Smooth muscle cell (in vitro differentiated cells): ENCODE results near the gene MBP. TPM values are rescaled to one million over a fixed set of nuclear protein-coding genes. Genes with fewer than 3 reads are reported as not detected.

Experiments used
- DNase-seq: peaks from one replicate; lab custom pipeline; 2025; ENCODE audit not compliant: unreplicated experiment; lab: John Stamatoyannopoulos, UW
- H2AFZ ChIP-seq: fragments of 200-600 bp; sonication (generic); 2 replicates; pipeline ENCODE4 v1.6.0; 2016; ENCODE audit warnings: antibody characterized with exemption, low read depth, mild to moderate bottlenecking
- H3F3A ChIP-seq: fragments of 200-600 bp; sonication (generic); 2 replicates; pipeline ENCODE4 v1.6.0; 2017; ENCODE audit warnings: antibody characterized with exemption, low read depth
- H3K27ac ChIP-seq: fragments of 200-600 bp; sonication (generic); 2 replicates; pipeline ENCODE4 v1.5.1; 2016; ENCODE audit warnings: low read depth, mild to moderate bottlenecking
- H3K27me3 ChIP-seq: fragments of 200-600 bp; sonication (generic); 2 replicates; pipeline ENCODE4 v1.6.1; 2016; ENCODE audit warnings: low read depth, mild to moderate bottlenecking
- H3K36me3 ChIP-seq: fragments of 200-600 bp; sonication (generic); 2 replicates; pipeline ENCODE4 v1.5.1; 2016; ENCODE audit warnings: low read depth
- H3K4me1 ChIP-seq: fragments of 200-600 bp; sonication (generic); 2 replicates; pipeline ENCODE4 v1.5.1; 2016; ENCODE audit warnings: low read depth
- H3K4me2 ChIP-seq: fragments of 200-600 bp; sonication (generic); 2 replicates; pipeline ENCODE4 v1.6.0; 2016; ENCODE audit warnings: mild to moderate bottlenecking
- H3K4me3 ChIP-seq: fragments of 200-600 bp; sonication (generic); 2 replicates; pipeline ENCODE4 v1.5.1; 2016; ENCODE audit warnings: mild to moderate bottlenecking
- H3K79me2 ChIP-seq: fragments of 200-600 bp; sonication (generic); 2 replicates; pipeline ENCODE4 v1.6.0; 2016; ENCODE audit warnings: low read depth, mild to moderate bottlenecking
- H3K9ac ChIP-seq: fragments of 200-600 bp; sonication (generic); 2 replicates; pipeline ENCODE4 v1.6.0; 2016; ENCODE audit warnings: low read depth
- H3K9me3 ChIP-seq: fragments of 200-600 bp; sonication (generic); replicated peaks from 2 replicates; pipeline ENCODE4 v1.5.1; 2016; ENCODE audit warnings: low read depth
- H4K20me1 ChIP-seq: fragments of 200-600 bp; sonication (generic); 2 replicates; pipeline ENCODE4 v1.6.0; 2016; ENCODE audit warnings: low read depth
- CTCF ChIP-seq: fragments of 200-600 bp; sonication (generic); IDR thresholded peaks from 2 replicates; pipeline ENCODE4 v1.5.1; 2017; ENCODE audit warnings: borderline replicate concordance, mild to moderate bottlenecking, antibody characterized with exemption; ENCODE audit not compliant: insufficient read depth, poor library complexity, severe bottlenecking
- WGBS: methylation state at CpG from one replicate; pipeline ENCODE4 v1.1.7; 2016; ENCODE audit warnings: low lambda C conversion rate; 5-methylcytosine and 5-hydroxymethylcytosine counted together
- polyA plus RNA-seq: library from polyadenylated mRNA; unstranded; fragments of >200 nt; fragmentation: Nextera tagmentation; extraction: Ambion mirVana; gene quantifications from 2 replicates; pipeline ENCODE4 v1.2.1, GENCODE V29; 2016
- total RNA-seq: library from RNA; depleted of rRNA; stranded (reverse); fragments of >200 nt; gene quantifications from 2 replicates; pipeline ENCODE4 v1.2.3, GENCODE V29; 2014

The MBP gene
- total and polyA plus RNA-seq, 2 experiments from 2014 or later = 1.4 to 5.1 TPM

GRCh38 chr18:77004555-77005380, 127.8 kb downstream of the MBP start:
- Histone ChIP-seq H3K9ac (no peak overlapping the region), H3F3A (no peaks in the 10 kb centered on the region), H2AFZ (no peak overlapping the region), H3K79me2 (no peaks in the 10 kb centered on the region), H3K4me3 (no peak overlapping the region), H3K27me3 (peaks cover 2% of the 10 kb centered on the region), H3K9me3 (no peaks in the 10 kb centered on the region), H3K4me1 (no peaks in the 10 kb centered on the region), H4K20me1 (no peaks in the 10 kb centered on the region), H3K36me3 (no peaks in the 10 kb centered on the region), H3K27ac (no peak overlapping the region), H3K4me2 (no peak overlapping the region)
- no peak for DNase-seq
- 92% methylated on average over 26 of the region's 26 CpGs for WGBS
- no peak for TF ChIP-seq CTCF

GRCh38 chr18:77003316-77003715, 129.3 kb downstream of the MBP start:
- H3K4me2 ChIP-seq = no peak overlapping the region
- no peaks in the 10 kb centered on the region for H4K20me1 ChIP-seq
- no peak for DNase-seq
- H3K36me3 ChIP-seq = no peaks in the 10 kb centered on the region
- 97% methylated on average over 7 of the region's 7 CpGs for WGBS
- H3K27me3 ChIP-seq = peaks cover 2% of the 10 kb centered on the region
- no peak overlapping the region for H3K9ac ChIP-seq
- no peak overlapping the region for H3K4me3 ChIP-seq
- no peak overlapping the region for H3K27ac ChIP-seq
- no peaks in the 10 kb centered on the region for H3F3A ChIP-seq
- no peak overlapping the region for H2AFZ ChIP-seq
- no peaks in the 10 kb centered on the region for H3K79me2 ChIP-seq
- H3K4me1 ChIP-seq = no peaks in the 10 kb centered on the region
- no peak for TF ChIP-seq CTCF
- no peaks in the 10 kb centered on the region for H3K9me3 ChIP-seq

- Histone ChIP-seq H3K36me3 (no peaks in the 10 kb centered on the region), H4K20me1 (no peaks in the 10 kb centered on the region), H3K4me3 (no peak overlapping the region), H2AFZ (no peak overlapping the region), H3F3A (no peaks in the 10 kb centered on the region), H3K9ac (no peak overlapping the region), H3K4me1 (no peaks in the 10 kb centered on the region), H3K27me3 (peaks cover 2% of the 10 kb centered on the region), H3K9me3 (no peaks in the 10 kb centered on the region), H3K27ac (no peak overlapping the region), H3K79me2 (no peaks in the 10 kb centered on the region), H3K4me2 (no peak overlapping the region)
- DNase-seq = no peak
- TF ChIP-seq CTCF = no peak
- 91% methylated on average over 10 of the region's 10 CpGs for WGBS
These were observed 130.1 kb downstream of the MBP start for GRCh38 chr18:77002496-77002895.

GRCh38 chr18:77001979-77002378, 130.6 kb downstream of the MBP start:
- Histone ChIP-seq H3K4me2 (no peak overlapping the region), H3K79me2 (no peaks in the 10 kb centered on the region), H3K4me3 (no peak overlapping the region), H2AFZ (no peak overlapping the region), H3F3A (no peaks in the 10 kb centered on the region), H3K9me3 (no peaks in the 10 kb centered on the region), H3K27me3 (peaks cover 2% of the 10 kb centered on the region), H3K9ac (no peak overlapping the region), H4K20me1 (no peaks in the 10 kb centered on the region), H3K36me3 (no peaks in the 10 kb centered on the region), H3K27ac (no peak overlapping the region), H3K4me1 (no peaks in the 10 kb centered on the region)
- WGBS = 96% methylated on average over 7 of the region's 7 CpGs
- TF ChIP-seq CTCF = no peak
- DNase-seq = no peak
